Activated CD4-positive, alpha-beta T cell treated with anti-CD3 and anti-CD28 coated beads, Interleukin-2, amount 50 U/mL, for 16 hours (primary cell): ENCODE data around the gene SMIM1.

Source experiments
- DNase-seq: peaks from one replicate; pipeline ENCODE4 v3.0.0-alpha.2; 2020

SMIM1 gene

GRCh38 chr1:3824650-3825049, 52.1 kb downstream of the SMIM1 start:
- DNase-seq = no peak

DNA sequence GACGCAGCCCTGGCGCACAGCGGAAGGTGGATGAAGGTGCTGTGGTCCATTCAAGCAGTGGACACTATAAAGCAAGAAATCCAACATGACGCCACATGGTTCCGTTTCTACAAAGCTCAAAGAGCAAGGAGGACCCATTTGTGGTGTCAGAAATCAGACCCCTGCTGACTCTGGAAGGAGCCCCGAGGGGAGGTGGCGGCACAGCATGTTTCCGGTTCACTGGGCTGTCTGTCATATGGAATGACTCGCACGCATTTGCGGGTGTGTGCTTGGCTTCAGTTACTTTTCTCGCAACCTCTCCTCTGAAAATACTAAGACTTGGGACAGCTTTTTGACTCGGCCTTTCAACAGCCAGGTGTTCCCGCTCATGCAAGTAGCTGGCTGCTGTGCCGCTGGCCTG, 52.8 kb downstream of the SMIM1 start:
- DNase-seq = no peak
